HG02798 (cell line): ENCODE data around the gene DYNC2I2.
"Not testable (repeated sequence)": the region's sequence is repeated elsewhere in the genome, so short reads cannot be mapped to it uniquely, and the experiment has no call there.

ENCODE experiments used
- ATAC-seq: cut with Tn5 transposase; IDR thresholded peaks from one replicate; pipeline ENCODE4 v1.9.1; 2021; ENCODE audit warnings: mild to moderate bottlenecking; ENCODE audit not compliant: unreplicated experiment, poor library complexity

DYNC2I2 gene

DNA sequence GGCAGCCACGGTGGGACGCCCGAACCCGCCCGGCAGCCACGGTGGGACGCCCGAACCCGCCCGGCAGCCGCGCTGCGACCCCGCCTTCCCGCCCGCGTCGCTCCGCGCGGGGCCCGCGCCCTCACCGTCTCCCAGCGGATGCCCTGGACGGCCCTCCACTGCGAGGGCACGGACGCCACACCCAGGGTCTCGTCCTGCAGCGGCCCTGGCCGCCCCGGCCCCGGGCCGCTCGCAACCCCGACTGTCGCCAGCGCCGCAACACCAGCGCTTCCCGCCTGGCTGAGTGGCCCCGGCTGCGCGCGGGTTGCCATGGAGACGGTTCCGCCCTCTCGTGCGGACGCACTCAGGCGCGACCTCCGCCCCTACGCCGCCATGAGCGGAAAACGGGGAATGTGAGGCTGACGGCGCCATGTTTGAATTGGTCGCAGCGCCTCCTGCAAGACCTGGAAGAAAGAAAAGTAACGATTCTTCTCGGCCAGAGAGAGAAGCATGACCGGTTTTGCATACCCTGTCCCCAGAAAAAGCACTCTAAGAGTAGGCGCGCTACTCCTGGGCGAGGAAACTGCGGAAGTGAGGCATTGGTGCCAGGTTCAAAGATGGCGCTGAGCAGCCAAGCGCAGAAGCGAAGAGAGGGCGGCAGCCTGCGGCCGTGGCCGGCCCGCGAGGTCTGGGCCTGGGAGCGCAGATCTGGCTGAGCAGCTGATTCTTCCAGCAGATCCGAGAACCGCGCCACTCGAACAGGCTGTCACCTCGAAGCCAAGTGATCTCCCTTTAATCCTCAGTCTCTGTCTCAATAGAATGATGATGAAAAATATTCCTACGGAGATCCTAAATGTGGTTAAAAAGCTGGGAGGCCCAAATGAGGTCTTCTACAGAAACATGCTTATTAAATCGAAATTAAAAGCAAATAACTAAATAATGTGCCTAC is at the start of gene DYNC2I2:
TSS of gene DYNC2I2 (minus strand) at position 432 of the 928 bp plus-strand sequence. CDS start at position 311, 121 bp downstream.
- ATAC-seq: peak; percentile 87

DNA sequence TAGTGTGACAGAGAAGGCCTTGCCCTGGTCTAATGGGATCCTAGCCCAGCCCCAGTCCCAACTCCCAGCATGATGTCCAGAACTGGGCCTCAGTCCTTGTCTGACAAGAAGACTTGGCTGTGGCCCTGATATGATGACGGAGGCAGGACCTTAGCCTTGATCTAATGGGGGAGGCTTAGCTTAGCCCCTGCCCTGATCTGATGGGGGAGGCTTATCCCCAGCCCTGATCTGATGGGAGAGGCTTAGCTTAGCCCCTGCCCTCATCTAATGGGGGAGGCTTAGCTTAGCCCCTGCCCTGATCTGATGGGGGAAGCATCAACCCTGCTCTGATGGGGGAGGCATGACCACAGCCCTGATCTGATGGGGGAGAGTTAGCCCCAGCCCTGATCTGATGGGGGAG is 49.4 kb upstream of the DYNC2I2 start:
- ATAC-seq: no peak

DNA sequence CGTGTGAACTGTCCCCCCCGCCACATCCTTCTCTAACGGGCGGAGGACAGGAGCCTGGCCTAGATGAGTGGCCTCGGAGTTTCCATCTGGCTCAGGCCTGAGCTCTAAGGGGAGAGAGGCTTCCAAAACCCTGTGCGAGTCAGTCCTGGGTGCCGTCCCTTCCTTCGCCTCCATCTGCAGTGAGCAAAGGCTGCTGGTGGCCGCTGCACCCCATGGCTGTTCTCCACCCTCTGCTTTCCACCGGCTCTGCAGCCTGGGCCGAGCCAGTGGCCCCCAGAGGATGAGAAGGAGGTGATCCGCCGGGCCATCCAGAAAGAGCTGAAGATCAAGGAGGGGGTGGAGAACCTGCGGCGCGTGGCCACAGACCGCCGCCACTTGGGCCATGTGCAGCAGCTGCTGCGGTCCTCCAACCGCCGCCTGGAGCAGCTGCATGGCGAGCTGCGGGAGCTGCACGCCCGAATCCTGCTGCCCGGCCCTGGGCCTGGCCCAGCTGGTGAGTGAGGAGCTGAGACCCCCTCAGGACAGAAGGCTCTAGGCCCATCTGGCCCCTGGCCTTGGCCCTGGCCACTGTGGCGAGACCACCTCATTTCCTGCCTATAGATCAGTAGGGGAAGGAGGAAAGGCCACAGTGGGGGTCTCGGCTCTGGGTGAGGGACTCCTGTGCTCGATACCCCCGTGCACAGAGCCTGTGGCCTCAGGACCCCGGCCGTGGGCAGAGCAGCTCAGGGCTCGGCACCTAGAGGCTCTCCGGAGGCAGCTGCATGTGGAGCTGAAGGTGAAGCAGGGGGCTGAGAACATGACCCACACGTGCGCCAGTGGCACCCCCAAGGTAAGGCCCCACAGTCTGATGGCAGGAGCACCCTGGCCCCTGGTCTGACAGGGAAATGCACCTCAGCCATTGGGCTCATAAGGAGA is 48.7 kb upstream of the DYNC2I2 start:
- ATAC-seq: no peak

DNA sequence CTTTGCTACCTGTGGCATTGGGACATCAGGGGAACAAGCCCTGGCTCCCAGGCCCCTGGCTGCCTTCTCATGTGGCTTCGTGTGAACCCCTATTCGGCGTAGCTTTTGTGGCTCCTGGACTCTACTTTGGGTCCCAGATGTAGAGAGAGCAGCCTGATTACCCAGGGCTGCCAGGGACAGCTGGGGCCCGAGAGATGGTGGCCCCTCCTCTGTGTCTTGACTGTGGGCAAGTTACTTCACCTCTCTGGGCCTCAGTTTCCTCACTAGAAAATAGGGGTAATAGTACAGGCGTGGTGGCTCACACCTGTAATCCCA is 47.7 kb upstream of the DYNC2I2 start:
- ATAC-seq: no peak

DNA sequence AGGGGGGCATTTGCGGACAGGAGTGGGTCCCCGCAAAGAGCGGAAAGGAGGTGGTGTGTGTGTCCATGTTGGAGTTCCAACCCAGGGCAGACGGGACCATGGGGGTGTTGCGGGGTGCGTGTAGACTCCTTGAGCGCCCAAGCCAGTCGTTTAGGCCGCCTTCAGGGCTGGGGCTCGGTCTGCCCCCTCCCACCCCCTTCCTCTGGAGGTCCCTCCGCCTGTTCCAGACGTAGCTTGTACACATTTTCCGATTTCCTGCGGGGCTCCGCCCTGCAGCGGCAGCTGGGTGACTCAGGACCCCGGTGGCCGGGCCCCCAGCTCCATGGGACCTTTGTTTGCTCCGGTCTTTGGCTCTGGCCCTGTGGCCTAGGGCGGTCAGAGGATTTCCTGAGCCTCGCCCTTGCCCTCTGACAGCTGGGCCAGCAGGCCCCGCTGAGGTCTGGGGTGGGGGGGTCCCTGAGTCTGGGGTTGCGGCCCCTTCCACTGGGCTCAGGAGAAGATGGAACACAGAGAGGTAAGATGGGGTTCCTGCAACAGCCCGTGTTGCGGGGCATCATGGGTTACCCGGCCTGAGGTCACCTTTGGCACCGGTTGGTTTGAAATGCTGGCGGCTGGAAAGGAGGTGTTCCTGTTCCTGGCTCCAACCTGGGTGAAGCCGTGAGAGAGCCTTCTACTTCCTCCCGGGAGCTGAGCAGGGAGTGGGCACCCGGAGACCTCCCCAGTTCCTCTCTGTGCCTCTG is 47.1 kb upstream of the DYNC2I2 start:
- ATAC-seq: no peak

DNA sequence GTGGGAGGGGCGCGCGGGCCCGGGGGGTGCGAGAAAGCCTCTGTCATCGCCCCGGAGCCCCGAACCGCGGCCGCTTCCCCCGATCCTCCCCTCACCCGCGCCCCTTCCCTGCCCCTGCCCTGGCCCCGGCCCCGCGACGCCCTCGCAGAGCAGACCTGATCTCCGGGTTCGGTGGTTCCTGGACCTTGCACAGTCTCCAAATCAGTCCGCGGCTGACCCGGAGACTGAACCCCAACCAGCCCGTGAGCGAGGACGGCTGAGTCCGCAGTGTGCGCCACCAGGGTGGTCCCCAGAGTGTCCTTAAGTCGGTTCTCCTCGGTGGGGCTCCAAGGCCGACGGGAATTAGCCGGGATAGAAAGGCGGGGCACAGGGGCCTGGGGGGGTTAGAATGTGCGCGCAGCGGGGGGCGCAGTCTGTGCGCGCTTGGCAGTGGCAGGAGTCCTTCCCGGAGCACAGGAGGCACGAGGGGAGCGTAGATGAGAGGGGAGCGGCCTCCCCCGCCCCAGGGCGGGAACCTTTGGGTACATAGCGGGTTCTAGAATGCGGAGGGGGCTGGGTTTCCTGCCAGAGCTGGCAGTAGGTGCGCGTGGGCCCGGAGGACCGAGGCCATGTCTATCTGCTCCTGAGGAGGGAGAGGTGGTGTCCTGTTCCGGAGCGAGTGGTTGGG is 46.4 kb upstream of the DYNC2I2 start:
- peak; percentile 15 for ATAC-seq

DNA sequence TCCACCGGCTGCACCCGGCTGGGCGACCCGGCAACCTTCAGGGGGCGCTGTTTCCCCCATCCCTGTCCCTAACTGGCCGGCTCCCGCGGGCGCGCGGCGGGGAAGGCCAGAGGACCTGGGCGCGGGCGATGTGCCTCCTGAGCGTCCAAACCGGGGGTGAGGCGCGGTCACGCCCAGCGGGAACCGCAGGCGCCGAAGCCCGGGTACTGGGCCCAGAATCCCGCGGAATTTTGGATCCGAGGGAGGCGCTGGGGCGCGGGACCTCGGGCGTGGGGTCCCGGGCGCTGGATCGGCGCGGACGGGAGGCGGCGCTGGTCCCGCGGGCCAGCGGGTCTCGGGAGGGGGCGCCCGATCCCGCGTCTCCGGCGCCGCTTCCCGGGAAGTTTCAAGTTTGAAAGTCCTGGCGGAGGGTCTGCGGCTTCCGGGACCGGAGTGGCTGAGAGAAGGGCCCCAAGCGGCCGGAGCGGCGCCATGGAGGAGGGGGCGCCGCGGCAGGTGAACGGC is 45.9 kb upstream of the DYNC2I2 start, which contains the start of gene PKN3:
TSS of gene PKN3 (plus strand) at position 59 of the 504 bp plus-strand sequence. CDS start at position 472, 413 bp downstream.
- ATAC-seq: peak; percentile 82

DNA sequence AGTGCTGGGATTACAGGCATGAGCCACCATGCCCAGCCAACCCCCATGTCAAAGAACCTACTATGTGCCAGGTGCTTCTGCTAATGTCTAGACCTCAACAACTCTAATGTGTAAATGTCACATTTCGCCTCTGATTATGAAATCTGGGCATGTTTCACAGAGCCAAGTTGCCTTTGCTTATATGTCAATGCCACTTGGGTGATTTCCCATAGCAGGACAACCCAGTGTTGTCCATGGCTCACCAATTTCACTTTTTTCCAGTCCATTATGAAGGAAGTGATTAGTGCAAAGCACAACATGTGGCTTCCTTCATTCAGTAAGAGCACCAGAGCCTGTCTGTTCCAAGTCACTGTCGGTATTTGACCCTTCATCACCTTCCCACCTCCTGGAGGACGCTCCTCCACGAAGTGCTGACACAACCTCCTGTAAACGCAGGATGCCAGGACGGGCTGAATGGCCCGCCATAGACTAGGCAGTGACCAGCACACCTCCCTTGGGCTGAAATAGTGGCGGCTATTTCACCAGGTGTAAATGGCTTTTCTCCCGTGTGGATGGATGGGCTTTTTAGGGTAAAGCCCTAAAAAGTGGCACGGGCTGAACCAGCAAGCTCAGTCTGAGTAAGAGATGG is 44.7 kb upstream of the DYNC2I2 start:
- no peak for ATAC-seq

DNA sequence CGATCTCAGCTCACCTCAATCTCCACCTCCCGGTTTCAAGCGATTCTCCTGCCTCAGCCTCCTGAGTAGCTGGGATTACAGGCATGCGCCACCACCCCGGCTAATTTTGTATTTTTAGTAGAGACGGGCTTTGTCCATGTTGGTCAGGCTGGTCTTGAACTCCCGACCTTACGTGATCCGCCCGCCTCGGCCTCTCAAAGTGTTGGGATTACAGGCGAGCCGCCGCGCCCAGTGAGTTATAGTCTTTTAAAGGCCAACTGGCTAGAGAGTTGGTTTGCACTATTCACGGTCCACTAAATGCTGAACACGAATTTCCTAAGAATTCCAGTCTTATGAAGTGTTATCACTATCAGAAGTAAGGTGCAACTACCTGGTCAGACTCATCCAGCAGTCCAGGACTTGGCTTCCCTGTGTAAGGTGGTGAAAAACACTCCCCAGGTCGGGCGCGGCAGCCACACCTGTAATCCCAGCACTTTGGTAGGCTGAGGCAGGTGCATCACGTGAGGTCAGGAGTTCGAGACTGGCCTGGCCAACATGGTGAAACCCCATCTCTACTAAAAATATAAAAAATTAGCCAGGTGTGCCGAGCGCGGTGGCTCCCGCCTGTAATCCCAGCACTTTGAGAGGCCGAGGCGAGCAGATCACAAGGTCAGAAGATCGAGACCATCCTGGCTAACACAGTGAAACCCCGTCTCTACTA is 42.6 kb upstream of the DYNC2I2 start:
- not testable (repeated sequence) for ATAC-seq

DNA sequence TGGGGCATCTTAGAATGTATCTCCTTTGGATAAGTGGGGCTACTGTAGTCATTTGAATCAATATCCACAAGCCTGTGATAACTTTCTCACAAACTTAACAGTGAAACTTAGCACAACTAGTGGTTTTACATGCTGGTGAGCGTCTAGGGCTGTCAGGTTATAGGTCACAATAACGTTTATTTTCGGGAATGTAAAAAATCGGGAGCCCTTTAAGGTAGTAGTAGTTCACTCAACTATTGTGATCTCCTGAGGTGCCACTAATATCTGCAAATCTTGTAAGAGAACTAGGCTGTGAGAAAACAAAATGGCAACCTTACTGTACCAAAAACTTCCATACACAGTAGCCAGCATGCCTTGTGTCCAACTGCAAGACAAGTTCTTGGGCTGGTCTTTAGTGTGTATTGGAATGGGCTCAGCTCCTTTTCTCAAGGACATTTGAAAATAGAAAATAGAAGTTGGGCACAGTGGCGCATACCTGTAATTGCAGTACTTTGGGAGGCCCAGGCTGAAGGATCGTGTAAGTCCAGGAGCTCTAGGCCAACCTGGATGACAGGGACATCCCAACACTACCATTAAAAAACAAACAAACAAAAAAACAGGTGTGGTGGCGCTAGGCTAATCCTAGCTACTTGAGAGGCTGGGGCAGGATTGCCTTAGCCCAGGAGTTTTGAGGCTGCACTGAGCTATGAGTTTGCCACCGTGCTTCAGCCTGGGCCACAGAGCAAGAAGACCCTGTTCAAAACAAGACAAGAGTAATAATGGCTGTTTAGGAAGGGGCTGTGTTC is 40.5 kb upstream of the DYNC2I2 start:
- no peak for ATAC-seq

DNA sequence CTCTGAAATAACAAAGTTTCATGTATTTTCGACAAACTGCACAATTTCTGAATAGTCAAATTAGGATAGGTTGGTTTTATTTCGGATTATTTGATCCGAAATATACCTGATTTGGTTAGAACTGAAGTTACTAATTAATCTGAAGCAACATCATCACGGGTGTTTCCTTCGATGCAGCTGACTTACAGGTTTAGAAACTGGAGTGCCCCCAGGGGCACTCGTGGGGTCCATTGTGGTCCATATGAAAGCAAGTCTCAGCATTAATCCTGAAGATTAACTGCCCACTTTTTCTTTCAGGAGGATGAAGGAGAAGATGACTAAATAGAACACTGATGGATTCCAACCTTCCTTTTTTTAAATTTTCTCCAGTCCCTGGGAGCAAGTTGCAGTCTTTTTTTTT is 37.7 kb upstream of the DYNC2I2 start:
- ATAC-seq: no peak

DNA sequence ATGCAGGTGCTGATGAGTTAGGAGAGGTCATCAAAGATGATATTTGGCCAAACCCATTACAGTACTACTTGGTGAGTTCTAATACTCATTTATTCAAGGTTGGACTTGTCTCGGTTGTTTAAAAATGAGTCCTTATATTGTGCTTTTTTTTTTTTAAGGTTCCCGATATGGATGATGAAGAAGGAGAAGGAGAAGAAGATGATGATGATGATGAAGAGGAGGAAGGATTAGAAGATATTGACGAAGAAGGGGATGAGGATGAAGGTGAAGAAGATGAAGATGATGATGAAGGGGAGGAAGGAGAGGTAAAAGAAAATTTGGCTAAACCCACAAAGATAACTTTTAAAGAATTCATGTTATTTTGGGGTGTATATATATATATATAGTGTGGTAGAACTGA is 37.1 kb upstream of the DYNC2I2 start:
- not testable (repeated sequence) for ATAC-seq

DNA sequence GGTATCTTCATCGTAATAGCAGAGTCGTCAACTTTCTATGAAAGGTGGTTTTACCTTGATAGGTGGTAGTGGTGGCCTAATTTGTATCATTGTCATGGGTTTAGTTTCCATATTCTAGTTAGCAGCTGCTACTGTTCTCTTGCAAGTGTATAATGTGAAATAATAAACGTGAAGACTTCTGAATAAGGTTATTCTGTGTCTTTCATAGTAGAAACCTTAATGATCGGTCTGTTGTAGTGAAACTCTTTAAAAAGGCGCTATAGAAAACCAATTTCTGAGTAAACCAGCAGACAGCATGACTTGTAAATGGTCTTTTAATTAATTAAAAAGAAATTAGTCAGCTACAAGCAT is 34.0 kb upstream of the DYNC2I2 start:
- ATAC-seq: no peak

DNA sequence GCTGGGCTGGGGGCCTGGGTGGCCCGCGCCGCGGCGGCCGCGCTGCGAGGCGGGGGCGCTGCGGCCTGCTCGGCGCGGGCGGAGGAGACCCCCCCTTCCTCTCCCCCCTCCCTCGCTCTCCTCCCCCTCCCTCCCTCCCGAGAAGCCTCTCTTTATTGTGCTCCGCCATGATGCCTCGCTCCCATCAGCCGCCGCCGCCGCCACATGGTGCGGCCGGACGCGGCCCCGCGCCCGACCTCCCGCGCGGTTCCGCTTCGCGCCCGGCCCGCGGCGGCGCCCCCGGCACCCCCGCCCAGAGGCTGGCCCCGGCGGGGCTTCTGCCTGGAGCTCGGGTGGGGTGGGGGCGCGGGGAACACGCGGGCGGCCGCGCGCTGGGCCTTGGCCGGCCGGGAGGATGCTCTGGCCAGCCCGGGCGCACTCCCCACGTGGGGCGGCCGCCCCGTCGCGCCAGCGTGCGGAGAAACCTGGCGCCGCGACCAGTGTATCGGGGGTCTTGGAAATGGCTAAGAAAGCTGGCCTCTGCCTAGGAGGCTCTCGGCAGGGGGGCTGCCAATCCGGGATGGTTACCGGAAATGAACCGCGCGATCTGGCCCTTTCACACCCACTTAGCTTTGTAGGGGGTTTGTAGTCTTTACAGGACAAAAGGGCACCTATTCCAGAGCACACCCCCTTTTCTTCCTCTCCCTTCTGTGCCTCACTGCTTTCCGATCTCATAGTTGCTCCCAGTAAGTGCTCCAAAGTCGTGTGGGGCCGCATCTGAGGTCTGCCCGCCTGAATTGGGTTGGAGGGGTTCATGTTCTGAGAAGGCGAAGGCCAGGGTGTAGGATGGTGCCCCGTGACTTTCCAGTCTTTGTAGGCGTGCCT is 33.4 kb upstream of the DYNC2I2 start:
- ATAC-seq: peak; percentile 0

DNA sequence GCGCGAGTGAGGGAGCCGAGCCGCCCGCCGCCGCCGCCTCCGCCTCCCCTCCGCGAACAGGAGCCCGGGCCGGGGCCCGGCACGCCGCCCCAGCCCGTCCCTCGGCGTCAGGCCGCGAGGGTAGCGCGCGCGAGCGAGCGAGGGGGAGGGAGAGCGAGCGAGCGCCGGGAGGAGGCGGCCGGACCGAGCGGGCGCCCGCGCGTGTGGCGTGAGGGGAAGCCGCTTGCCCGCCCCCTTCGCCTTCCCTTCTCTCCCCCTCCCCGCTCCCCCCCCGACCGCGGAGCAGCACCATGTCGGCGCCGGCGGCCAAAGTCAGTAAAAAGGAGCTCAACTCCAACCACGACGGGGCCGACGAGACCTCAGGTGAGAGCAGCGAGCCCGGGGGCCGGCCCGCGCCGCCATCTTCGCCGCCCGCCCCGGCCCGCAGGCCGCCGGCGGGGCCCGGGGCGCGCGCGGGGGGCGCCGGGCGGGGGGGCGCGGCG is 32.7 kb upstream of the DYNC2I2 start:
- ATAC-seq: peak; percentile 26

DNA sequence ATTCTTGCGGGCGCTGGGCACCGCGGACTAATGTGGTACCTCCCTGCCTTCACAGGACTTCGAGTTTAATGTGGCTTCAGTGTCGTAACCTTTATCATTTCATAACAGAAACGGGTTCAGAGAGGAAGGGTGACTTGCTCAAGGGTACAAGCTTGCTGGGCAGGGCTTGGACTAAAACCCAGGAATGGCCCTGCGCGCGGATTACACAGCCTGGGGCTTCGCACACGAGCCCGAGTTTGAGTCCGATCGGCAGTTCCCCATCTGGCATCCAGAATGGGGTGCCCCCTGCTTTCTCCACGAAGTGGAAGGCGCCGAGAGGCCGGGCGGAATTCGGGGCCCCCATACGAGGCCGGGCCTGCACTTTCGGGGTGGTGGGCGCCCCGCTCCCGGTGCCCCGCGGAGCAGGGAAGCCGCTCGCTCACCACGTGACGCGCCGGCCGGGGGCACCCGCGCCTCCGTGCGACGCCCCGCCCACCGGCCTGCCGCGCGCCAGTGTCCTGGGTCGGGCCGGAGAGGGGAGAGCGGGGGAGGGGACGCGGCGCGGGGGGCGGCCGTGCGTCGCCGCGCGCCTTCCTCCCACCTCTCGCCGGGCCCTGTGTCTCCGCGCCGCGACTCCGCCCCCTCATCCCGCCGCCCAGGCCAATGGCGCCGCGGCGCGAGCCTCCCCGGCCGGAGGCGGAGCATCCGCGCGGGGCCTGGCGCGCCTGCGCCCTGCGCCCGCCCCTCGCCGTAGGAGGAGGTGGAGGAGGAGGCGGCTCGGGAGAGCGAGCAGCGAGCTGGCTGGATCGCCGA is 32.0 kb upstream of the DYNC2I2 start, which contains the start of gene SET:
TSS of gene SET (plus strand) at position 722 of the 792 bp plus-strand sequence. CDS start 361 bp downstream, outside the sequence.
- peak; percentile 85 for ATAC-seq
